Heart right ventricle (tissue), 16 donors: Measurements from ENCODE around the gene ARHGAP12. TPM values are rescaled to one million over a fixed set of nuclear protein-coding genes. Genes with fewer than 3 reads are reported as not detected.

Experiments
- ATAC-seq, 8 donors: fragments of 200-7000 bp; cut with Tn5 transposase; one replicate each; pipeline ENCODE4 v1.9.1; 2020; ENCODE audit warnings: mild to moderate bottlenecking in 8 of 8, moderate library complexity in 8 of 8, moderate number of reproducible peaks in 1 of 8
- DNase-seq, 2 donors: peaks; one replicate each; pipeline ENCODE4 v3.0.0-alpha.2; 2020
- H3K27ac ChIP-seq, 10 donors: fragments of 200-600 bp; sonication (generic) in 2 of 10; one replicate each; pipeline versions ENCODE4 v1.5.0 to v1.8.0; 2020 to 2022; ENCODE audit warnings: mild to moderate bottlenecking in 3 of 10
- H3K27me3 ChIP-seq, 7 donors: fragments of 200-600 bp; one replicate each; pipeline ENCODE4 v1.8.0; 2021 to 2022; ENCODE audit warnings: mild to moderate bottlenecking in 2 of 7
- H3K36me3 ChIP-seq, 9 donors: fragments of 200-600 bp; sonication (generic) in 1 of 9; one replicate each; pipeline versions ENCODE4 v1.5.0 to v1.8.0; 2020 to 2022; ENCODE audit warnings: mild to moderate bottlenecking in 2 of 9
- H3K4me1 ChIP-seq, 9 donors: fragments of 200-600 bp; sonication (generic) in 1 of 9; one replicate each; pipeline versions ENCODE4 v1.5.0 to v1.8.0; 2020 to 2022; ENCODE audit warnings: mild to moderate bottlenecking in 4 of 9
- H3K4me3 ChIP-seq, 10 donors: fragments of 200-600 bp; sonication (generic) in 2 of 10; one replicate each; pipeline versions ENCODE4 v1.5.0 to v1.8.0; 2020 to 2022; ENCODE audit warnings: mild to moderate bottlenecking in 7 of 10, moderate library complexity in 2 of 10
- H3K9me3 ChIP-seq, 11 donors: fragments of 200-600 bp in 10 of 11; sonication (generic) in 2 of 11; one replicate each; pipeline versions ENCODE4 v1.5.0 to v1.8.0; 2013 to 2022; ENCODE audit warnings: mild to moderate bottlenecking in 2 of 11, control low read depth in 1 of 11, moderate library complexity in 1 of 11
- WGBS, 2 donors: extraction: QIAGEN DNeasy Blood & Tissue Kit; methylation state at CpG; one replicate each; pipeline ENCODE4 v1.1.7; 2013; ENCODE audit warnings: inconsistent platforms in 1 of 2; 5-methylcytosine and 5-hydroxymethylcytosine counted together
- intact Hi-C, 10 donors: fragments of 100-400 bp; cut with DNase I; formaldehyde crosslinking; loops; one replicate each; pipeline versions ENCODE4 v1.11.1 to v1.14.2; 2022
- polyA plus RNA-seq, 2 donors: library from polyadenylated mRNA; stranded (reverse); fragments of 200-250 nt; gene quantifications; one replicate each; pipeline ENCODE4 v1.2.3, GENCODE V29; 2013
- total RNA-seq, 10 donors: library from RNA; stranded (reverse); fragmentation: NEBNext Ultra II Directional in 3 of 10; extraction: Animal tissue kit (Norgen Biotek cat#: 25700) in 3 of 10; gene quantifications; one replicate each; pipeline versions ENCODE4 v1.2.1 to v1.2.4, GENCODE V29; 2021 to 2023
- TF ChIP-seq, protein P1 (sequence below), 9 donors: fragments of 200-600 bp; sonication (generic) in 2 of 9; IDR thresholded peaks; one replicate each; pipeline versions ENCODE4 v1.5.0 to v1.8.0; 2021 to 2022; ENCODE audit warnings: antibody characterized with exemption in 9 of 9, mild to moderate bottlenecking in 5 of 9, moderate library complexity in 1 of 9
- donor health status: Arrhythmogenic right ventricular cardiomyopathy.
- donor health status: ischemic (EF 13 %, LVEDD 7.1; RV severe dilation, severe dysfunction).
- donor health status: healthy with polysubstance abuse.
- donor health status: DM: no; HTN: yes; CAD: no.
- donor health status: DM: no; HTN: no; CAD: no.
- donor health status: ischemic (EF 25% LVEDD 6.9; RV normal size, moderate dysfunction).
- donor health status: ischemic (EF 25% LVEDD 5.7; RV mildly dilated, moderate dysfunction).
- donor health status: healthy.
- donor health status: DM: yes; HTN: yes; CAD: no.
- donor health status: Ischemic cardiomyopathy.
- donor health status: ischemic (EF 35%, LVEDD 5.7; RV mildly dilated, moderate dysfunction).
- donor health status: nonischemic (EF 11% LVEDD 7.7; RV severe dilation, severe dysfunction).
- donor health status: DM: yes; HTN: yes; CAD: no.
- donor health status: PGD.
- donor health status: ischemic (EF 29% LVEDD 5.4; RV normal size, mild dysfunction).
- donor health status: nonischemic (EF 23%, LVEDD 6.1; RV moderate dilation, normal function).

The ARHGAP12 gene
- total and polyA plus RNA-seq, 12 donors: 7.6 to 35.2 (median 21.0) TPM

DNA sequence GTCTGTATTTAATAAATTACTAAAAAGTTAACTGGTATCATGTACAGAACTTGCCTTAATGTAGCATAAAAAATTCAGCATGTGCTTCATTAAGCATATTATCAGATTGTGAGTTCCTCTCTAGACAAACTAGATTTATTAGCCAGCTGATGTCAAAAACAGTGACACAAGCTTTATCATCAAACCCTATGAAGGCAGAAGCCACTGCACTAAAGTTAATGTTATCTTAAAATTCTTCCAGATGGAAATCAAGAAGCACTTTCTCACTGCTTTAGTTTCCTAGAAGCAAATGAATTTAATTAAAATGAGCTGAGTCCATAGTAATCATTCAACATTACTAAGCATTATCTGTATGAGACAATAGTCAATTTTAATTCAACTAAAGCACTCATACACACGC lies 96.4 kb downstream of the ARHGAP12 start:
- Histone ChIP-seq H3K4me3 (no peak overlapping the region), H3K27ac (no peak overlapping the region), H3K9me3 (no peaks in the 10 kb centered on the region), H3K36me3 (peaks cover 0 to 10% (median 0%) of the 10 kb centered on the region in 9 donors), H3K27me3 (no peaks in the 10 kb centered on the region), H3K4me1 (peaks cover 0 to 11% (median 0%) of the 10 kb centered on the region in 9 donors)
- DNase-seq (no peak), ATAC-seq (no peak)
- intact Hi-C loops: no loop called here
- TF ChIP-seq, protein P1, sequence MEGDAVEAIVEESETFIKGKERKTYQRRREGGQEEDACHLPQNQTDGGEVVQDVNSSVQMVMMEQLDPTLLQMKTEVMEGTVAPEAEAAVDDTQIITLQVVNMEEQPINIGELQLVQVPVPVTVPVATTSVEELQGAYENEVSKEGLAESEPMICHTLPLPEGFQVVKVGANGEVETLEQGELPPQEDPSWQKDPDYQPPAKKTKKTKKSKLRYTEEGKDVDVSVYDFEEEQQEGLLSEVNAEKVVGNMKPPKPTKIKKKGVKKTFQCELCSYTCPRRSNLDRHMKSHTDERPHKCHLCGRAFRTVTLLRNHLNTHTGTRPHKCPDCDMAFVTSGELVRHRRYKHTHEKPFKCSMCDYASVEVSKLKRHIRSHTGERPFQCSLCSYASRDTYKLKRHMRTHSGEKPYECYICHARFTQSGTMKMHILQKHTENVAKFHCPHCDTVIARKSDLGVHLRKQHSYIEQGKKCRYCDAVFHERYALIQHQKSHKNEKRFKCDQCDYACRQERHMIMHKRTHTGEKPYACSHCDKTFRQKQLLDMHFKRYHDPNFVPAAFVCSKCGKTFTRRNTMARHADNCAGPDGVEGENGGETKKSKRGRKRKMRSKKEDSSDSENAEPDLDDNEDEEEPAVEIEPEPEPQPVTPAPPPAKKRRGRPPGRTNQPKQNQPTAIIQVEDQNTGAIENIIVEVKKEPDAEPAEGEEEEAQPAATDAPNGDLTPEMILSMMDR (IDR thresholded peaks at IDR 0.05): no peak
- 94 to 97% methylated on average over 1 of the region's 1 CpG for WGBS, 2 donors

GRCh38 chr10:31830887-31831286 lies 97.7 kb downstream of the ARHGAP12 start:
- intact Hi-C loops: no loop called here
- Histone ChIP-seq H3K4me1 (peaks cover 0 to 11% (median 0%) of the 10 kb centered on the region in 9 donors), H3K27me3 (no peaks in the 10 kb centered on the region), H3K4me3 (no peak overlapping the region), H3K9me3 (no peaks in the 10 kb centered on the region), H3K36me3 (peaks cover 0 to 18% (median 0%) of the 10 kb centered on the region in 9 donors), H3K27ac (no peak overlapping the region)
- DNase-seq (no peak), ATAC-seq (no peak)
- TF ChIP-seq, protein P1 (IDR thresholded peaks at IDR 0.05): no peak
- 86 to 90% methylated on average over 5 of the region's 5 CpGs for WGBS, 2 donors

- intact Hi-C loops: no loop called here
- WGBS, 2 donors: 96 to 100% methylated on average over 1 of the region's 1 CpG
- peaks cover 0 to 29% (median 0%) of the 10 kb centered on the region in 9 donors for H3K36me3 ChIP-seq
- no peak overlapping the region for H3K4me3 ChIP-seq
- DNase-seq (no peak), ATAC-seq (no peak)
- no peak overlapping the region for H3K27ac ChIP-seq
- H3K27me3 ChIP-seq: no peaks in the 10 kb centered on the region
- H3K4me1 ChIP-seq: peaks cover 0 to 11% (median 0%) of the 10 kb centered on the region in 9 donors
- TF ChIP-seq, protein P1 (IDR thresholded peaks at IDR 0.05): no peak
- no peaks in the 10 kb centered on the region for H3K9me3 ChIP-seq
These were observed 98.9 kb downstream of the ARHGAP12 start for GRCh38 chr10:31829776-31830175.

- intact Hi-C loops: no loop called here
- peaks cover 0 to 32% (median 23%) of the 10 kb centered on the region in 9 donors for H3K4me1 ChIP-seq
- peak overlapping the region in 1 of 10 donors; percentile 4 for H3K4me3 ChIP-seq
- WGBS, 2 donors: 49 to 60% methylated on average over 4 of the region's 4 CpGs
- peak overlapping the region in 7 of 10 donors; percentile 30 to 69 (median 55) for H3K27ac ChIP-seq
- H3K36me3 ChIP-seq: peaks cover 0 to 22% (median 0%) of the 10 kb centered on the region in 9 donors
- ATAC-seq: peak in 6 of 8 donors; percentile 26 to 64 (median 56)
- no peaks in the 10 kb centered on the region for H3K27me3 ChIP-seq
- DNase-seq: no peak
- TF ChIP-seq, protein P1 (IDR thresholded peaks at IDR 0.05): no peak
- H3K9me3 ChIP-seq: no peaks in the 10 kb centered on the region
These were observed 105.3 kb downstream of the ARHGAP12 start for GRCh38 chr10:31823358-31823757.
